Limb (tissue), 2 donors: ENCODE results near the gene FOSL1.
"Not testable (repeated sequence)": the region's sequence is repeated elsewhere in the genome, so short reads cannot be mapped to it uniquely, and the experiment has no call there.

ENCODE experiments used
- DNase-seq, 2 donors: peaks; one replicate each; pipeline ENCODE4 v3.0.0-alpha.2; 2016; ENCODE audit errors: extremely low spot score in 2 of 2

Gene FOSL1

GRCh38 chr11:65896034-65896999 is 3.9 kb downstream of the FOSL1 start:
- no peak for DNase-seq

DNA sequence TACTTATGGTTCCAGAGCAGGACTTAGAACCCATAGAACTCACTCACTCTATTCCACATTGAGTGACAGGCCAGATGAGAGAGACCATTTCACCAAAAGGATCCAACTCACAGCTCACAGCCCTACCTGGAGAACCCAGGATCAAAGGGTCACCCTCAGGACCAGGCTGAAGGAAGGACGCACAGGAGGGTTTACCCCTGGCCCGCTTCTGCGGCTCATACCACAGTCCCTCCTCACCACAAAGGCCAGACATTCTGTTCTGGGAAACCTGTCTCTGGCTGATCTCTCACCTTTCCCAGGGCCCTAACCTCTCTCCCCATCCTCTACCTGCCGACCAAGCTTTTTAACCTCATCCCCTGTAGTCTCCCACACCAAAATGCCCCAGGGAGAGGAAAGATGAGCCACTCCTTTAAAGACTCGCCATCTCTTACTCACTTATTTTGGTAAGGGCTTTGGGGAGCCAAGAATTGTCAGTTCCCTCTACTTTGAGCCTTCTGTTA is 4.7 kb downstream of the FOSL1 start:
- no peak for DNase-seq

GRCh38 chr11:65894034-65894591 is 6.1 kb downstream of the FOSL1 start:
- DNase-seq, result no peak

DNA sequence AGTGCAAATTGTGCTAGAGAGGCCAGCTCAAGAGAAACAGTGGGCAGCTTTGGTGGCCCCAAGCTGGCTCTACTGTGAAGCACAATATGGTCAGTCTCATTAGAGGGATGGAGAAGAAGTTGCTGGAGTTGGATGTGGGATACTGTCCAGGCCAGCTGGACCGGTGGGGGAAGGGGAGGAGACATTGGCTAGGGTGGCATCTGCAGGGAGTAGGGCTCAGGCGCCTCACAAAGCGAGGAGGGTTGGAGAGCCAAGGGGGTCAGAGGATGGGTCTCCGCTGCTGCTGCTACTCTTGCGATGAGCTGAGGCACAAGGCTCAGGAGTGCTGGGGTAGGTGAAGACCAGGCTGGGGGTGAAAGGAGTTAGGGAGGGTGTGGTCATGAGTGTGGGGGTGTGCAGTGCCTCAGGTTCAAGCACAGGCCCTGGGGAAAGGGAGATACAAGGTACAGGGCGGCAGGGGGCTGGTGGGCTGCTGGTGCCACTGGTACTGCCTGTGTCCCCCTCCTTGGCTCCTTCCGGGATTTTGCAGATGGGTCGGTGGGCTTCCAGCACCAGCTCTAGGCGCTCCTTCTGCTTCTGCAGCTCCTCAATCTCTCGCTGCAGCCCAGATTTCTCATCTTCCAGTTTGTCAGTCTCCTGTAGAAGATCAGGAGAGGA is 7.4 kb downstream of the FOSL1 start:
- no peak for DNase-seq

DNA sequence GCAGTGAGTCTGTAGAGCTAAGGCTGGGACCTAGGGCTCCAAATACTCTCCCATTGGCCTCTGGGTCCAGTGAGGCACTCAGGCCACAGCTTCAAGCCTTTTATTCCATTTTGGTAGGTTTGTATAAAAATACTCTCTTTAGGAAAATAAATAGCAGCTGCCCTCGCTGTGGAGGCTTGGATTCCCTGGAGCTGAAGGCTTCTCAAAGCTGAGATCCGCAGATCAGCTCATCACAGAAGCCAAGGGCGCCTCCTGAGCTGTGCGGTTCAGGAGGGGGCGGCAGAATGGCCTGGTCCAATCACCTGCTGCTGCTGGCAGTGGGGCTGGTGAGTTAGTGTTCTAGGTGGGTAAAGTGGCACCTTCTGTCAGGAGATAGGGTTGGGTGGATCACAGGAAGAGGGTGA is 8.0 kb downstream of the FOSL1 start:
- DNase-seq, result not testable (repeated sequence)

DNA sequence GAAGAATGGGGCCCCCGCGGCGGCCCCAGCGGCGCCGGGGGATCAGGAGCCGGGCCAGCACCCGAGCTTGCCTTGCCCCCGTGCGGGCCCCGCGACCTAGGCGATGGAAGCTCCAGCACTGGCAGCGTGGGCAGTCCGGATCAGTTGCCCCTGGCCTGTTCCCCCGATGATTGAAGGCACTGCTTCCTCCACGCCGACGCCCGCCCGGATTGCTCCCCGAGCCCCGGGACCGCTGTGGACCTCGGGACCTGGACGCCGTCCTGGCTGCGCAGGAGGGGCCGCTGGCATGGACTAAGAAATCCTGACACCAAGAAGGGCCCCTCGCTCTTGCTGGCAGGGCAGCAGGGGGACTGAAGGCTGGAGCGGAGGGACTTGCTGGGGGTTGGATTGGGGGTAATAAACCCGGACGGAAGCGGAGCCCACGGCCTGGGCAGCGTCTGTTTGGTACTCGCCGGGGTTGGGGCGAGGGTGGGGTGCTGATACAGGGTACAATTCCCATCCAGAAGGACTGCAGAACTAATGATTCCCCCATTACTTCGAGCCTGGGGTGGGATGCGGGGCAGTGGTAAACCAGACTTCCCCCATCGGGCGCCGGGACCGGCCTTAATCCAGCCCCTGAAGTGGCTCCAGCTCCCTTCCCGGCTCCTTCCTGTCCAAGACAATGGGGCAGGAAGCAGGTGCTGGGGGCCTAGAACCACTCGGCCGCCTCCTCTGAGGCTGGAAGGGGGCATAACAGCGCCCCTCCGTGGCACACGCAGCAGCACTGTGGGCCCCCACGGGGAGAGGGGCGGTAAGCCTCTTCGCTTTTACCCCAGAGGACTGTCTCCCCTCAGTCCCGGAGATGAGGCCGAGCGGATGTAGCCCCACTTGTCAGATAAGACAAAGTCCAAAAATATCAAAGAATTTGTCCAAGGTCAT is 8.7 kb downstream of the FOSL1 start:
- DNase-seq, result no peak

- peak; percentile 96 to 99 for DNase-seq
Observed at GRCh38 chr11:65890324-65891218, 9.6 kb downstream of the FOSL1 start, which contains the start of gene CCDC85B. Gene CCDC85B (plus strand): TSS chr11:65890673. CDS start chr11:65890784, 111 bp downstream.

- peak; percentile 97 to 99 for DNase-seq
Observed at GRCh38 chr11:65888163-65888814, 11.9 kb downstream of the FOSL1 start, which contains the start of gene FIBP. Gene FIBP (minus strand): TSS chr11:65888471. CDS start chr11:65888418, 53 bp downstream.

- no peak for DNase-seq
Observed at GRCh38 chr11:65887723-65888162, 12.4 kb downstream of the FOSL1 start.

DNA sequence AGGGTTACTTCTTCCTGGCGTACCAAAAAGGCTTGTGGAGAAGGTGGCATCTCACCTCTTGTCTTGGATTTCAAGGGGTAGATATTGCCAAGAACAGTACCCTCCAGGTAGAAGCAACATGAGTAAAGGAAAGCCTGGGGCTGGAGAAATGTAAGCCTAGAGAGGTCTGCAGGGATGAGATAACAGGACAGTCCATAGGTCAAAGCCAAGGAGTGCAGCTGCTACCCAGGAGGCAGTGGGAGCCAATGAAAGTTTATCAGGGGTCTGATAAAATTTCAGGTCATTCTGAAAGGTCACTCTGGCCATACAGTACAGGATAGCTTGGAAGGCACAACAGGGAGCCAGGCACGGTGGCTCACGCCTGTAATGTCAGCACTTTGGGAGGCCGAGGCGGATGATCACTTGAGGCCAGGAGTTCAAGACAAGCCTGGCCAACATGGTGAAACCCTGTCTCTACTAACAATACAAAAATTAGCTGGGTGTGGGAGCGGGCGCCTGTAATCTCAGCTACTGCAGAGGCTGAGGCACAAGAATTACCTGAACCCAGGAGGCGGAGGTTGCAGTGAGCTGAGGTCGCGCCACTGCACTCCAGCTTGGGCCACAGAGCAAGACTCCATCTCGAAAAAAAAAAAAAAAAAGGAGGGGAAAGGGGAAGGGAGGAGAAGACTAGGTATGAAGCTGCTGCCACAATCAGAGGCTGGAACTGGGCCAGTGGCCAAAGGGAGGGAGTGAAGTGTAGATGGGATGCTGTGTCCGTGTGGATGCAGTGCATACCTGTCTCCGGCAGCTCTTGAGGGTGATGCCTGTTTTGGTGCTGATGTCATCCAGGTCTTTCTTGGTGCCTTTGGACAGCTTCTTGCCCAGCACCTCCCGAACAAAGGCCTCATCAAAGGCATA is 13.1 kb downstream of the FOSL1 start:
- no peak for DNase-seq

GRCh38 chr11:65885808-65886536 is 14.2 kb downstream of the FOSL1 start:
- DNase-seq, result no peak

DNA sequence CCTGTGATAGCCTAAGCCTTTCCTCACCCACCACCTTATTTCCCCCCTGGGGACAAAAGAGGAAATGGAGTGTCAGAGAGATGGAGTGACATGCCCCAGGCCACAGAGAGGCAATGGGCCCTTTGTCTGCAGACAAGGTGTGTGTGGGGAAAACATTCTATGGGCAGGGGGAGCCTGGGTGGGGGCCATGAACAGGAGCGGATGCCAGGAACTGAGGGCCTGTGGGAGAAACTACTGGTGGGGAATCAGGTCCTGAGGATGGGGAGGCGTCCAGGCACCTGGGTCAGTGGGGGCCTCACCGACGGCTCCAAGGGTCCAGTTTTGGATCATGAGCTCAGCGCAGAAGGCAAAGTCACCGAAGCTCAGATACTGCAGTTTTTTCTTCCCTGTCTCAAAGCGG is 15.0 kb downstream of the FOSL1 start:
- DNase-seq, result no peak

DNA sequence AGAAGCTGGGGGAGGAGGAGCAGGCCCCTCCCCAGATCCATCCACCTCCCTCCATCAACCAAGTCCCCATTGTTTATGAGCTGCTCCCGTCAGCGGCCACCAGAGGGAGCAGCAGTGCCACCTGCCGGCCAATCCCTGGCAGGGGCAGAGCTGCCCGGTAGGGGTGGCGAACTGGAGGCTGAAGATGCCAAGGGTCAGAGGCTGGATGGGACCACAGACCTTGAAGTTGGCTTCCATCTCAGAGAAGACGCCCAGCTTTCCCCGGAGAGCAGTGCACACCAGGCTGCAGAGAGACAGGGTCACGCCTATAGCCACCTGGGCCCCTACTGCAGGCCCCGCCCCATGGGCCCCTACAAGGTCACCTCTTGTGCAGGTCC is 15.5 kb downstream of the FOSL1 start:
- DNase-seq, result peak; percentile 66 to 83

DNA sequence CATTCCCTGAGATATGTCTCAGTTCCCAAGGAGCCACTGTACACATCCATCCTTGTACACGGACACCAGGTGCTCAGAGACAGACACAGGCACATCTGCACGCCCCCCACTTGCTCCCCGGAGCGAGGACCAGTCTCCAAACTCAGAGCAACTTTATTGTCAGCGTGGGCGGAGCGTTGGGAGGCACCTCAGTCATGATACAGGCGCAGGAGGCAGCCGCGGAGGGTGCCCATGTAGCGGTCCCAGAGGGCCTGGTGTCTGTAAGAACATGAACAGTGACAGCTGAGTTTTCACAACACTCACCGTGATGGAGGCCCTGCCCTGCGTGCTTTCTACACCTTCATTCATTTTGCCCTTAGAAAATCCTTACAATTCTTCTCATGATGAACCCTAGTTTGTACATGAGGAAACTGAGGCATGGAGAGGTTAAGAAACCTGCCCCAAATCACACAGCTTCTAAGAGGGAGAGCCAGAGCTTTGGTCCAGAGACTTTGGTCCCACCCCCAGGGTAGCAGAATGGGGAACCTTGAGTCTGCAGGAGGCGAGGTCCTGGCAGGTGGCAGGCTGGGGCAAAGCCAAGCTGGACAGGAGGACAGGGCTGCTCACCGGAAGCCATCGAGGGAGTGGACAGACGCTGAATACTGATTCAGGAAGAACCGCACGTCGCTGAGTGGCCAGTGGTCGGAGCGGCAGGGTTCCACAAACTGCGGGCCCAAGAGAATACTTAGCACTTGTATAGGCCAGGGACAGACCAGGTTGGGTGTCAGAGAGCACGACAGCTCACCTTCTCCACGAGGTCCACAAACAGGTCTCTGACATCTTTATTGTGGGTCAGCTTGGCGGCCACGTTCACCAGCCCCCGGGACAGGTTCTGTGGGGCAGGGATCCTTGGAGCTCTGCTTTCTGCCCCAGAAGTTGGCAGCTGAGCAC is 16.1 kb downstream of the FOSL1 start:
- DNase-seq, result no peak

- DNase-seq, result no peak
Observed at GRCh38 chr11:65883058-65883761, 17.0 kb downstream of the FOSL1 start.
